ENCODE measurements around the gene DIP2B.
A peak's percentile ranks its signal among the peaks of the same experiment; 100 is the strongest.
"Not testable (repeated sequence)": the region's sequence is repeated elsewhere in the genome, so short reads cannot be mapped to it uniquely, and the experiment has no call there.

DIP2B gene

GRCh38 chr12:50672158-50672557, 167.4 kb downstream of the DIP2B start:
- no peak for DNase-seq

- DNase-seq: no peak
Measured at GRCh38 chr12:50676756-50677155, 172.0 kb downstream of the DIP2B start.

- no peak for DNase-seq
Measured at GRCh38 chr12:50677858-50678257, 173.1 kb downstream of the DIP2B start.

- no peak for DNase-seq
Measured at GRCh38 chr12:50678650-50679365, 174.0 kb downstream of the DIP2B start.

GRCh38 chr12:50679612-50680011, 174.8 kb downstream of the DIP2B start:
- no peak for DNase-seq

- DNase-seq: not testable (repeated sequence)
Measured at GRCh38 chr12:50681064-50681463, 176.3 kb downstream of the DIP2B start.

- no peak for DNase-seq
Measured at GRCh38 chr12:50685641-50686040, 180.9 kb downstream of the DIP2B start.

GRCh38 chr12:50686406-50686805, 181.6 kb downstream of the DIP2B start:
- DNase-seq: no peak

GRCh38 chr12:50686976-50687375, 182.2 kb downstream of the DIP2B start:
- DNase-seq: no peak

GRCh38 chr12:50689437-50689836, 184.7 kb downstream of the DIP2B start:
- no peak for DNase-seq

GRCh38 chr12:50690925-50691324, 186.1 kb downstream of the DIP2B start:
- peak in 40 of 58 donors; percentile 2 to 83 (median 30) for DNase-seq

GRCh38 chr12:50695961-50696360, 191.2 kb downstream of the DIP2B start:
- DNase-seq: no peak

- DNase-seq: no peak
Measured at GRCh38 chr12:50696931-50697330, 192.1 kb downstream of the DIP2B start.

- DNase-seq: no peak
Measured at GRCh38 chr12:50699154-50699553, 194.4 kb downstream of the DIP2B start.

GRCh38 chr12:50699940-50700339, 195.2 kb downstream of the DIP2B start:
- DNase-seq: no peak

- DNase-seq: no peak
Measured at GRCh38 chr12:50706606-50707005, 201.8 kb downstream of the DIP2B start.

- no peak for DNase-seq
Measured at GRCh38 chr12:50707396-50707795, 202.6 kb downstream of the DIP2B start.

- DNase-seq: no peak
Measured at GRCh38 chr12:50708631-50709030, 203.8 kb downstream of the DIP2B start.

- DNase-seq: no peak
Measured at GRCh38 chr12:50711121-50711520, 206.3 kb downstream of the DIP2B start.

GRCh38 chr12:50715174-50715573, 210.4 kb downstream of the DIP2B start:
- DNase-seq: peak in 1 of 58 donors; percentile 4

GRCh38 chr12:50718760-50719159, 214.0 kb downstream of the DIP2B start:
- no peak for DNase-seq

GRCh38 chr12:50720085-50720484, 215.3 kb downstream of the DIP2B start:
- no peak for DNase-seq

- DNase-seq: no peak
Measured at GRCh38 chr12:50720501-50720900, 215.7 kb downstream of the DIP2B start.

GRCh38 chr12:50723865-50724264, 219.1 kb downstream of the DIP2B start:
- no peak for DNase-seq
